HCT116 (cell line): Measurements from ENCODE around the gene C9orf78. TPM values are rescaled to one million over a fixed set of nuclear protein-coding genes. Genes with fewer than 3 reads are reported as not detected.

Experiments used
- ATAC-seq: fragments of 200-7000 bp; cut with Tn5 transposase; 2 replicates; pipeline ENCODE4 v1.9.1; 2020; ENCODE audit warnings: mild to moderate bottlenecking, moderate library complexity
- BruUV-seq: library from RNA; stranded (reverse); fragments of 400-500 nt; replicated peaks from 2 replicates; lab custom pipeline; 2021; lab: Mats Ljungman, UMichigan
- CTCF ChIA-PET: fragments of 300-600 bp; sonication (Branson Sonifier 250); formaldehyde crosslinking; loops from one replicate; lab custom pipeline; 2021; ENCODE audit warnings: antibody characterized with exemption; lab: Charles Lee
- POLR2A ChIA-PET: fragments of 300-600, 350-600 bp; sonication (Branson Sonifier 250); formaldehyde crosslinking; loops from one replicate; lab custom pipeline; 2021; ENCODE audit warnings: antibody characterized with exemption; lab: Charles Lee
- RAD21 ChIA-PET, 2 experiments: fragments of 300-600 bp; sonication (Branson Sonifier 250); formaldehyde crosslinking; loops; one replicate each; lab custom pipeline; 2023; ENCODE audit warnings: low total read pairs in 2 of 2; ENCODE audit not compliant: uncharacterized antibody in 2 of 2, unreplicated experiment in 2 of 2, low non-redundant PET in 1 of 2; lab: Charles Lee
- DNase-seq: peaks from one replicate; pipeline ENCODE4 v3.0.0-alpha.2; 2010; ENCODE audit warnings: low read depth, low spot score
- H2AFZ ChIP-seq: fragments of 200-600 bp; shearing (Covaris generic), sonication (generic); 2 replicates; pipeline ENCODE4 v1.6.1; 2017; ENCODE audit warnings: low read depth, mixed run types, mixed read lengths, antibody characterized with exemption, low read length; ENCODE audit not compliant: poor library complexity, severe bottlenecking
- H3K27ac ChIP-seq: 2 replicates; pipeline ENCODE4 v1.5.1; 2012; ENCODE audit warnings: low read depth, low read length
- H3K27me3 ChIP-seq: fragments of 200-600 bp; sonication (generic); 2 replicates; pipeline ENCODE4 v1.6.1; 2016; ENCODE audit warnings: mixed run types, low read length, mixed read lengths; ENCODE audit not compliant: insufficient read depth
- H3K36me3 ChIP-seq, 2 experiments: fragments of 200-500 bp in 1 of 2; fragments of 200-600 bp in 1 of 2; sonication (Bioruptor generic) in 1 of 2; sonication (generic) in 1 of 2; 2 replicates each; pipeline versions ENCODE4 v1.5.1 to v1.6.1; 2014 to 2016; ENCODE audit warnings: low read length in 2 of 2, inconsistent platforms in 1 of 2, mixed read lengths in 1 of 2, mixed run types in 1 of 2; ENCODE audit not compliant: insufficient read depth in 2 of 2, control insufficient read depth in 1 of 2
- H3K4me1 ChIP-seq, 2 experiments: fragments of 200-600 bp in 1 of 2; sonication (generic) in 1 of 2; 2 replicates each; pipeline versions ENCODE4 v1.5.1 to v1.6.1; 2012 to 2017; ENCODE audit warnings: low read length in 2 of 2, inconsistent platforms in 1 of 2, mild to moderate bottlenecking in 1 of 2, mixed read lengths in 1 of 2, mixed run types in 1 of 2, moderate library complexity in 1 of 2; ENCODE audit not compliant: insufficient read depth in 2 of 2, control insufficient read depth in 1 of 2
- H3K4me2 ChIP-seq: fragments of 200-600 bp; sonication (generic); 2 replicates; pipeline ENCODE4 v1.6.1; 2017; ENCODE audit warnings: mixed run types, low read length, mixed read lengths
- H3K4me3 ChIP-seq, 2 experiments: fragments of 200-600 bp in 1 of 2; sonication (generic) in 1 of 2; replicated peaks in 1 of 2; 2 replicates each; pipeline ENCODE4 v1.5.1; 2011 to 2016; ENCODE audit warnings: low read length in 2 of 2, control low read depth in 1 of 2, low read depth in 1 of 2, mild to moderate bottlenecking in 1 of 2, mixed read lengths in 1 of 2, mixed run types in 1 of 2
- H3K79me2 ChIP-seq: fragments of 200-600 bp; sonication (generic); 2 replicates; pipeline ENCODE4 v1.6.1; 2017; ENCODE audit warnings: mild to moderate bottlenecking, mixed run types, low read length, moderate library complexity, mixed read lengths; ENCODE audit not compliant: insufficient read depth
- H3K9ac ChIP-seq: fragments of 200-600 bp; sonication (generic); 2 replicates; pipeline ENCODE4 v1.6.1; 2016; ENCODE audit warnings: low read length, mixed read lengths
- H3K9me2 ChIP-seq: fragments of 200-600 bp; sonication (generic), shearing (Covaris generic); 2 replicates; pipeline ENCODE4 v1.6.1; 2017; ENCODE audit warnings: mixed run types, mild to moderate bottlenecking, moderate library complexity; ENCODE audit not compliant: insufficient read depth
- H3K9me3 ChIP-seq, 2 experiments: fragments of 200-500 bp in 1 of 2; fragments of 200-600 bp in 1 of 2; sonication (Bioruptor generic) in 1 of 2; sonication (generic) in 1 of 2; 2 replicates each; pipeline ENCODE4 v1.6.1; 2014 to 2017; ENCODE audit warnings: low read length in 2 of 2, mixed read lengths in 2 of 2, inconsistent platforms in 1 of 2, low read depth in 1 of 2, mild to moderate bottlenecking in 1 of 2, mixed run types in 1 of 2, moderate library complexity in 1 of 2; ENCODE audit not compliant: control insufficient read depth in 1 of 2, insufficient read depth in 1 of 2
- H4K20me1 ChIP-seq: fragments of 200-600 bp; sonication (generic), shearing (Covaris generic); 2 replicates; pipeline ENCODE4 v1.6.1; 2017; ENCODE audit warnings: mixed run types, mild to moderate bottlenecking, moderate library complexity; ENCODE audit not compliant: insufficient read depth
- ATF3 ChIP-seq: IDR thresholded peaks from 2 replicates; pipeline ENCODE4 v1.6.1; 2012
- CEBPB ChIP-seq: IDR thresholded peaks from 2 replicates; pipeline ENCODE4 v1.6.1; 2012; ENCODE audit warnings: low read depth
- CTCF ChIP-seq, 3 experiments: fragments of 200-600 bp in 1 of 3; sonication (generic) in 1 of 3; IDR thresholded peaks in 2 of 3; conservative IDR thresholded peaks in 1 of 3; 2 replicates each; pipeline ENCODE4 v1.5.1; 2012 to 2017; ENCODE audit warnings: low read depth in 2 of 3, low read length in 2 of 3, antibody characterized with exemption in 1 of 3, borderline replicate concordance in 1 of 3, control low read depth in 1 of 3, mild to moderate bottlenecking in 1 of 3, mixed read lengths in 1 of 3, mixed run types in 1 of 3, moderate library complexity in 1 of 3; ENCODE audit not compliant: insufficient read depth in 1 of 3
- EGR1 ChIP-seq: IDR thresholded peaks from 2 replicates; pipeline ENCODE4 v1.6.1; 2012; ENCODE audit warnings: low read depth
- EZH2 ChIP-seq: fragments of 200-600 bp; sonication (generic); IDR thresholded peaks from 2 replicates; pipeline ENCODE4 v1.6.1; 2017; ENCODE audit warnings: antibody characterized with exemption, mixed run types
- EZH2phosphoT487 ChIP-seq: fragments of 200-600 bp; IDR thresholded peaks from 2 replicates; pipeline ENCODE4 v1.6.1; 2018; ENCODE audit warnings: antibody characterized with exemption, borderline replicate concordance
- FOSL1 ChIP-seq: IDR thresholded peaks from 2 replicates; pipeline ENCODE4 v1.6.1; 2012; ENCODE audit warnings: low read depth
- MAX ChIP-seq: IDR thresholded peaks from 2 replicates; pipeline ENCODE4 v1.6.1; 2012
- POLR2A ChIP-seq: IDR thresholded peaks from 2 replicates; pipeline ENCODE4 v1.7.0; 2011; ENCODE audit warnings: borderline replicate concordance; ENCODE audit not compliant: insufficient read depth, insufficient read length; ENCODE audit errors: extremely low read depth
- POLR2AphosphoS5 ChIP-seq: IDR thresholded peaks from 2 replicates; pipeline ENCODE4 v1.6.1; 2011; ENCODE audit warnings: mild to moderate bottlenecking, low read depth, low read length, moderate library complexity
- RAD21 ChIP-seq: IDR thresholded peaks from 2 replicates; pipeline ENCODE4 v1.6.1; 2012; ENCODE audit warnings: low read depth, mild to moderate bottlenecking
- SIN3A ChIP-seq: IDR thresholded peaks from 2 replicates; pipeline ENCODE4 v1.6.1; 2012; ENCODE audit warnings: low read depth
- SRF ChIP-seq: IDR thresholded peaks from 2 replicates; pipeline ENCODE4 v1.6.1; 2012; ENCODE audit warnings: low read depth
- YY1 ChIP-seq: IDR thresholded peaks from 2 replicates; pipeline ENCODE4 v1.6.1; 2011; ENCODE audit warnings: low read length, low read depth, moderate library complexity, mild to moderate bottlenecking; ENCODE audit not compliant: insufficient replicate concordance; ENCODE audit errors: extremely low read depth
- ZFX ChIP-seq: fragments of 450-650 bp; IDR thresholded peaks from 2 replicates; pipeline ENCODE4 v1.6.1; 2017
- intact Hi-C: fragments of 100-400 bp; cut with micrococcal nuclease; formaldehyde crosslinking; loops from 2 replicates; pipeline ENCODE4 v1.10.0; 2022
- total RNA-seq: library from RNA; stranded (reverse); gene quantifications from one replicate; pipeline ENCODE4 v1.2.1, GENCODE V29; 2021; ENCODE audit not compliant: unreplicated experiment

The C9orf78 gene
- total RNA-seq, 1 experiment from 2014 or later = 41.4 TPM

- no TSS peak for BruUV-seq
- TF ChIP-seq YY1 (no peak), FOSL1 (no peak), ATF3 (no peak), SIN3A (0 out of 2 replicates have a peak, but pooled peaks have one; percentile 9)
- peak overlapping the region; percentile 84 for H3K4me2 ChIP-seq
- peak overlapping the region; percentile 76 to 88 for H3K4me3 ChIP-seq
- H3K9me3 ChIP-seq = no peaks in the 10 kb centered on the region
- intact Hi-C loops = no loop called here
- CTCF ChIA-PET = no interaction called here
- peaks cover 17% of the 10 kb centered on the region; the same call in 1 of the 2 replicates for H3K79me2 ChIP-seq
- H3K27me3 ChIP-seq = no peaks in the 10 kb centered on the region
- RAD21 ChIA-PET = no interaction called here
- H3K36me3 ChIP-seq = peaks cover 0 to 5% of the 10 kb centered on the region in 2 experiments; a peak in 2 of 4 replicates
- H4K20me1 ChIP-seq = no peaks in the 10 kb centered on the region
- DNase-seq (no peak), ATAC-seq (0 out of 2 replicates have a peak, but pooled peaks have one; percentile 4)
- peaks cover 4 to 8% of the 10 kb centered on the region in 2 experiments; a peak in 3 of 4 replicates for H3K4me1 ChIP-seq
- H3K9me2 ChIP-seq = no peaks in the 10 kb centered on the region
- peak overlapping the region; percentile 39; the same call in 1 of the 2 replicates for H3K27ac ChIP-seq
- POLR2A ChIA-PET = no interaction called here
- peak overlapping the region; percentile 73 for H3K9ac ChIP-seq
- no peak overlapping the region for H2AFZ ChIP-seq
Observed at GRCh38 chr9:129803676-129804060, 31.4 kb downstream of the C9orf78 start.

GRCh38 chr9:129802833-129803675 lies 32.0 kb downstream of the C9orf78 start, which contains the start of gene TOR1B:
Gene TOR1B (plus strand): TSS chr9:129803184. CDS start chr9:129803213, 29 bp downstream.
- CTCF ChIA-PET = no interaction called here

More at GRCh38 chr9:129802833-129803675, 32.0 kb downstream of the C9orf78 start, which contains the start of gene TOR1B:
- TF ChIP-seq POLR2A (peak; percentile 45), EGR1 (peak; percentile 97), ZFX (peak; percentile 52; the same call in 1 of the 2 replicates), SIN3A (peak; percentile 85), YY1 (peak; percentile 99), POLR2AphosphoS5 (peak; percentile 95), SRF (no peak), MAX (peak; percentile 69), EZH2phosphoT487 (no peak), CEBPB (no peak), CTCF (IDR thresholded peaks at IDR 0.05 in 2 of 3, conservative IDR thresholded peaks at IDR 0.05 in 1 of 3; ENCODE audit: borderline replicate concordance in 1 of 3, insufficient read depth in 1 of 3, low read depth in 2 of 3, low read length in 2 of 3) (no peak), RAD21 (no peak), EZH2 (no peak)
- peak; percentile 93 for ATAC-seq
- Histone ChIP-seq H3K9ac (peak within 1 kb of the TSS; percentile 73), H3K9me2 (no peaks in the 10 kb centered on the region), H3K79me2 (peaks cover 17% of the 10 kb centered on the region; the same call in 1 of the 2 replicates), H3K27me3 (no peaks in the 10 kb centered on the region), H3K9me3 (no peaks in the 10 kb centered on the region), H3K36me3 (peaks cover 0 to 5% of the 10 kb centered on the region in 2 experiments; a peak in 2 of 4 replicates), H3K27ac (peak within 1 kb of the TSS; percentile 39), H4K20me1 (no peaks in the 10 kb centered on the region), H2AFZ (no peak within 1 kb of the TSS), H3K4me1 (peaks cover 4 to 8% of the 10 kb centered on the region in 2 experiments; a peak in 3 of 4 replicates), H3K4me2 (peak within 1 kb of the TSS; percentile 84), H3K4me3 (peak within 1 kb of the TSS; percentile 76 to 88)
- peak; percentile 81 for DNase-seq
- intact Hi-C loops = no loop called here
- ChIA-PET RAD21 (no interaction called here), POLR2A (interaction anchor here (0.6 kb wide), 1 partner anchor 8 kb away, joined by 3 read pairs; no protein-coding TSS in a partner anchor)
- BruUV-seq = no TSS peak
